RPMI7951 (cell line): ENCODE results near the gene FGB. TPM values are rescaled to one million over a fixed set of nuclear protein-coding genes. Genes with fewer than 3 reads are reported as not detected.
A peak's percentile ranks its signal among the peaks of the same experiment; 100 is the strongest.

Source experiments
- DNase-seq: peaks from one replicate; pipeline ENCODE4 v3.0.0-alpha.2; 2012; ENCODE audit warnings: low read depth
- total RNA-seq: library from RNA; depleted of rRNA; stranded (reverse); fragments of >200 nt; shearing (Covaris generic); gene quantifications from 2 replicates; pipeline ENCODE4 v1.2.3, GENCODE V29; 2014; rRNA removed

The FGB gene
- not detected in 2 replicates for total RNA-seq

GRCh38 chr4:154562697-154563254 is at the start of gene FGB:
Gene FGB (plus strand): TSS chr4:154563011. CDS start chr4:154563019, 8 bp downstream.
- no peak for DNase-seq

DNA sequence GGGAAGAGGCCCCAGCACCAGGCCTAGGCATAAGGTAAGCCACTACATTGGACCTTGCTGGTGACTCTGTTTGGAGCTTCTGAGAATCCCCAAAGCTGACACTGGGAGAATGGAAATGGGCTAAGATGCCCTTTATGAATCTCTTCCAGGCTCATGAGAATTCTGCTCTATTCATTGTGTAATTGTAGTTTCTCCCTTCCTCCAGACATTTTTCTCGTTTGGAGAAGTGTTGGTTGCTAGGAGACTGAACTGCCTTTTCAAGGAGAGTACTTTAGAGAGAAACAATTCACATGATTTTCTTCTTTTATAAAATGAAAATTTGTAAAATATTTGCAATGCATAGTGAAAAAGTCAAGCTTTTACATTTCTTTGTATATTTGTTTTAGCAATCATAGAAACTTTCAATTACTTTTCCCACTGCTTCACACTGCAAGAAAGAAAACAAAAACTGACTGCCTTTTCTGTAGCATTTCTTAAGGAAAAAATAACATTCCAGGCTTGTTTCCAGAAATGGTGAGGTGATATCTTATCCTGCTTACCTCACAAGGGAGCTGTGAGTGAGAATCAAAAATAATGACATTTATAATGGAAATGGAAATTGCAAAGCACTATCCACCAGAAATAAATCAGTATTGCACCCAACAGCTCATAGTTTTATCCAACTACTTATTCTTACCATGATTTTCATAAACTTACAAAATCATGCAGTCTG is 46.3 kb upstream of the FGB start:
- no peak for DNase-seq

DNA sequence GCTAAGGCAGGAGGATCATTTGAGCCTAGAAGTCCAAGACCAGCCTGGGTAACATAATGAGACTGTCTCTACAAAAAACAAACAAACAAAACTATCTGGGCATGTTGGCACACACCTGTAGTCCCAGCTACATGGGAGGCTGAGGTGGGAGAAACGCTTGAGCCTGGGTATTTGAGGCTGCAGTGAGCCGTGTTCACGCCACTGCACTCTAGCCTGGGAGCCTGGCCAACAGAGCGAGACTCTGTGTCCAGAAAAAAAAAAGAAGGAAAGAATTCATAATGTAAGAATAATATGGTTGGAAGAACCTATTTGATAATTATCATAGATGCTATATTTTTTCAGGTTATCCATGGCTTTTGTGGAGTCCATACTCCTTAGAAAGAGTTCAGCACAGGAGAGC is 45.2 kb upstream of the FGB start:
- DNase-seq: no peak

GRCh38 chr4:154519214-154519613 is 43.6 kb upstream of the FGB start:
- no peak for DNase-seq

- DNase-seq: no peak
Observed at GRCh38 chr4:154521607-154522006, 41.2 kb upstream of the FGB start.

GRCh38 chr4:154526151-154526550 is 36.7 kb upstream of the FGB start:
- DNase-seq: no peak

- DNase-seq: no peak
Observed at GRCh38 chr4:154527308-154527707, 35.5 kb upstream of the FGB start.

DNA sequence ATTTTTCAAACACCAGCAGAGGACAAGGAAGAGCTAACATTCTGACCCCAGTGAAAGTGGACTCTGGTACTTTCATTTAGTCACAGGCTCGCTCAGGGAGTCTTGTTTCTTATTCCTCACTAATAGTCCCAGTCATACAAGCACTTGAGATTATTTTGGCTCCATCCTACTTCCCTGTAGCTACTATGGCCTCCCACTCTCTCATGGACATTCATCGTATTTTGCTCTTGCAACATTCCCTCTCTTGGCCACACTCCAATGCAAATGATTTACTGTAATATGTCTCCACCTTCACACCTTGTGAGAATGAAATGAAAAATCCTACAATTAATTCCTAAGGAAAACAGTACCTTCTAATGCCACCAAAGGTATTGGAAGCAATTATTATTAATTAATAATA is 33.9 kb upstream of the FGB start:
- no peak for DNase-seq

DNA sequence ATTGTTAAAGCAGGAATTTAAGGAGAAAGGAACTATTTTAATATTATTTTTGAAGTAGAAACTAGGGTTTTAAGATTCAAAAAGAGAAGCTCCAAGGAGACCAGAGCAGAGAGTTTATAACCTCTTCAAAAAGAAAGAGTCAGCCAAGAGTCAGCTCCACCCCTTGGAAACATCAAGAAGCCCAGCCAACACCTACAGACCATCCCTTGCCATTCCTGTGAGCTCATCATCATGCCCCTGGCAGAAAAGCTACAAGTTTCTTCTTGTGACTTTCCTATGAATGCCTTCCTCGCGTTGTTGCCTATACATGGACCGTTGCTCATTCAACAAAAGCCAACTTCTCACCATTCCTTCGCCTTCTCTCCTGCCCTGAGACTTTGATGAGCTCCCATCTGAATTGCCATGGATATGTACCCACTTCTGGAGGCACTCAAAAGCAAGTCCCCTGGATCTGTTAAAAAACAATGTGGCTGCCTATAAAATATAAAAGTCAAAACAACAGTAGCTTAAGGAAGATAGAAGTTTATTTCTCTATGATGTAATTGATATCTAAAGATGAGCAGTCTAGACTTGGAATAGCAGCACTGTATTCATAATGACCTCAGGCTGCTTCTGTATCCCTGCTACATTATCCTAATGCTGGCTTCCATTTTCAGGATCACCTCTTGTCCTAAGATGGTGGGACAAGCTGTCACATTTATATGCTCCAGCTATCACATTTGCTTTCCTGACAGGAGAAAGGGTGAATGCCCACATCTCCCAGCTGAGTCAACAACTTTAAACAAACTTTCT is 32.9 kb upstream of the FGB start:
- peak; percentile 2 for DNase-seq

DNA sequence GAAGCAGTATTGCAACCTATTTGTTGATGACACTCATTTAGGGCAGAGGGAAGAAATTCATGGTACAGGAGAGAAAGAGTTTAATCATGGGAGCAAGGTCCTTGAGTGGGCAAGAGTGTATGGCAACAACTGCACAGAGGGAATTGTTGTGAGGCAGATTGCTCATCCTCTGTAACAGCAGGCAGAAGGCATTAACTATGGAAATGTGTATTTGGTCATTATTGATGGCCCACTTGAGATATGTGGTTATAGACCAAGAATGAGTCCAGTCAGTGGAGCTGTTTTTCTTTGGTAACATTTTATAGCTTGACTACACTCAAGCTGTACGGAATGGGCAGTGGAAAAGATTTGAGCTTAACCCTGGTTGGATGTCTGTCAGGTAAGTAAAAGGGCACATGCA is 28.5 kb upstream of the FGB start:
- DNase-seq: no peak

DNA sequence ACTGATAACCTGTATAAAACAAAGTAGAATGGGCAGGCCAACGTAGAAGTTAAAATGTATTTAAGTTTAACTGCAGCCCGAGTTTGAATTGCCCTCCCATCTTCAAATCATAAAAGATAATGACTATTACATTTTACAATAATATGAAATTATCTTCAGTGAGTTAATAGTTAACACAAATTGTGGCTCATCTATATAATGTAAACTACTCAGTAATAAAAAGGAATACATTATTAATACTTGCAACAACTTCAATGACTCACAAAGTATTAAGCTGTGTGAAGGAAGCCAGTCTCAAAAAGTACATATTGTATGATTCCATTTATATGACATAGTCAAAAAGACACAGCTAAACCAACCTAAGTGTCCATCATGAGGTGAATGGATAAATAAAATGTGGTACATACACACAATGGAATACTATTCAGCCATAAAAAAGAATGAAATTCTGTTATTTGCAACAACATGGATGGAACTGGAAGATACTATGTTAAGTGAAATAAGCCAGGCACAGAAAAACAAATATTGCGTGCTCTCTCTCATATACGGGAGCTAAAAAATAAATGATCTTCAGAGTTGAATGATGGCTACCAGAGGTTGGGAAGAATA is 20.4 kb upstream of the FGB start:
- DNase-seq: no peak

DNA sequence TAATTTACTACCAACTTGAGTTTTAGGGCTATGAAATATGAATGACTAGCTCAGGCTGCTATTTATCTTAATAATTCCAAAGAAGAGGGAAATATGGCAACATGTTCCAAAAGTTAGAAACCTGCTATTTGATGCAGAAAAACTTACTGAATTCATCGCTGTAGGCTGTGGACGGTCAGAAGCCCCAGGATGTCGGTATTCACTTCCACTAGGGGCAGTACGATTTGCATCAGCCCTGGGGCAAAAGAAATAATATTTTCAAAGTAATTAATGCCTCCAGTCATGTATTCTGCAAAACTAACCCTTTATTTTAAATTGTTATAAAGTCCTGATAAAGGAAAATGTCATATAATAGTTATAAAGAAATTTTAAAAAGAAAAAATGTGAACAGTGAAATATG is 17.1 kb upstream of the FGB start:
- DNase-seq: no peak

- peak; percentile 88 for DNase-seq
Observed at GRCh38 chr4:154549894-154550790, 12.7 kb upstream of the FGB start, which contains the start of gene PLRG1. Gene PLRG1 (minus strand): TSS chr4:154550400. CDS start chr4:154550308, 92 bp downstream.

DNA sequence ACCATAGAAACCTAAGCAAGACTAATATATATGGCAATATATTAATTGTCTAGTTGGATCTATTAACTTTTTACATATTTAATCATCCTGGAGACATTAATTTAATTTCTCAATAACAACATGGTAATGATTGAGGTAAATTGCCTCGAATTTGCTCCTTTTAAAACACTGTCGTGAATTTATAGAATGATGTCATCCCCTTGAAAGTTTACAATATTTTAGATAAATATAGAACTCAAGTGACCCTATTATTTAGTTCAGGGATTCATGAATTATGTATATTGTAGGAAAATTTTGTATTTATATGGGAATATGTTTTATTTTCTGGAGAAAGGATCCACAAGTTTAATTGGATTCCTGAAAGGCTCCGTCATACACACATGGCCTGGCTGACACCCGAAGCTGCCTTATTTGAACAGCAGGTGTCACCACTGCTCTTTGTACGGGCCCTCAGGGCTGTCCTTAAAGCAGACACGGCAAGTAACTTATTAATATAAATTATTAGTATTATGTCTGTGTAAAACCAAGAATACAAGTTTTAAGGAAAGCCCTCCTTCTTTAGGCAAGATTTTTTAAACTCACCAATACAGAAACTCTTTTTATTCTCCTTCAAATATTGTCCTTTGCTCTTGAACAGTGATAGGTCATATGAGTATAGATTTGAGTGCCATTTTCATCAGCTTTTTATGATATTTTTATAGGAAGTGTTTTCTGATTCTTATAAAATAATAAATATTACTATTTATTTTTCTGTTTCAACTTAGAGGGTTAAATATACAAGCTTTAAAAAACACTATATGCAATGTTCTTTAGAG is 10.7 kb upstream of the FGB start:
- DNase-seq: peak; percentile 60

DNA sequence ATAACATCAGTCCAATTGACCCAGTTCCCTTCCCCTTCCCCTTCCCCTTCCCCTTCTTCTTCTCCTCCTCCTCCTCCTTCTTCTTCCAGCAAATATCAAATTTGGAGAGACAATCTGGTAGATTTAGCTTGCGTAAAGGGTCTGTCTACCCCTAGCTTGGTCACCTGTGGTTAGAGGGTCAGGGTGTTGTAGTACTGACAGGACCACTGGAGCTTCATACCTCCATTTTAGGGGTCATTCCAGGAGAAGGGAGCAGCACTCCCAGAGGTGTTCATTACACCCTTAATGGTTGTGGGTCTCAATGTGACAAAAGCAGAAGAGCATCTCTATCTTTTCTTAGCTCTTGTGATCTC is 3.7 kb upstream of the FGB start:
- DNase-seq: no peak

DNA sequence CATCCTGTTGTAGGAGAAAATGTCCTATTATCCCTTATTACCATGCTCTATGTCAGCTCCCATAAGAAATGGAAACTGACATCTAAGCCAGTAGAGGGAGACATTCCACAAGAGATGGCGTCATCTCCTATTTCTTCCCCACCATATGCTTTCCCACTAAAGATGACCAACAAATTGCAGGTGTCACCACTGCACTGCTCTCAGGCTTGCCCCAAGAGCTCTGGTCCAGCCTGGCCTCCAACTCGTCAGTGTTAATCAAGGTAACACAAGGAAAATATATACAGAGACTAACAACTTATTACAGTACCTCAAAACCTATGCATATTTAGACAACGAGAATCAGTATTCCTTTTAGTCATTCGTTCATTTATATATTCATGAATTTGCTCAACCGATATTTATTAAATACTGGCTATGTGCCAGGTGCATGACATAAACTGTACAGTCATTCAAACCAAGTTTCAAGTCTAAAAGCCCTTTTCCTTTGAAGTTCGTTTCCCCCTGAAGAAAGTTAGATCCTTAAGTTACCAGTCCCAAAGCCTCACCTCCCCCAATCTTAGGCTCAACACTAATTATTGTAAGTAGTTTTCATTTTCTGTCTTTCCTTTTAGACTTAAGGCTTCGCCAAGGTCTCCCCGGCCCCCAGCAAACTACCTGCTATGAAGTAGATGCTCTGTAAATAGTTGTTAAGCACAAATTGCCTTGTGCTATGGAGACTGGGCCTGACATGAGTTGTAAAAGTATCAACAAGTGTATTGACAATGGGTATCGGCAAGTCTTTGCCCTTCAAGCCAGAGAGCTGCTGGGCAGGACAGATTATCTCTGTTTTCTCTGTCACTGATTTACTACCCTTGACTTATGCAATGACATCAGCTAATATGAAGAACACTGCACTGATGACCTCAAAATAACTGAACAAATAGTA is 3.1 kb upstream of the FGB start:
- DNase-seq: peak; percentile 59

GRCh38 chr4:154560419-154560801 is 2.4 kb upstream of the FGB start:
- DNase-seq: no peak

- DNase-seq: peak; percentile 6
Observed at GRCh38 chr4:154560824-154561231, 2.0 kb upstream of the FGB start.

DNA sequence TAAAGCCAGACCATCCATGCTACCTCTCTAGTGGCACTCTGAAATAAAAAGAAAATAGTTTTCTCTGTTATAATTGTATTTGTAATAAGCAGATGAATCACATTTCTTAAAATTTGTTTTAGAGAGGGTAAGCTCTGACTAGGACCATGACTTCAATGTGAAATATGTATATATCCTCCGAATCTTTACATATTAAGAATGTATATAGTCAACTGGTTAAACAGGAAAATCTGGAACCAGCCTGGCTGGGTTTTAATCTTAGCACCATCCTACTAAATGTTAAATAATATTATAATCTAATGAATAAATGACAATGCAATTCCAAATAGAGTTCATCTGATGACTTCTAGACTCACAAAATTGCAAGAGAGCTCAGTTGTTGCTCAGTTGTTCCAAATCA is 1.5 kb downstream of the FGB start:
- no peak for DNase-seq

GRCh38 chr4:154565704-154566103 is 2.9 kb downstream of the FGB start:
- DNase-seq: no peak
